Vagina (tissue), 2 donors: ENCODE measurements around the gene EFNA1. TPM values are rescaled to one million over a fixed set of nuclear protein-coding genes. Genes with fewer than 3 reads are reported as not detected.

Experiments used
- DNase-seq, 2 donors: peaks; one replicate each; pipeline ENCODE4 v3.0.0-alpha.2; 2017; ENCODE audit errors: extremely low spot score in 2 of 2
- H3K27ac ChIP-seq: fragments of 200-600 bp; sonication (generic); one replicate; pipeline ENCODE4 v1.5.1; 2019
- H3K27me3 ChIP-seq: fragments of 200-600 bp; sonication (generic); one replicate; pipeline ENCODE4 v1.5.1; 2019
- H3K36me3 ChIP-seq, 2 donors: fragments of 200-600 bp; sonication (generic); one replicate each; pipeline ENCODE4 v1.5.1; 2017 to 2019
- H3K4me1 ChIP-seq: fragments of 200-600 bp; sonication (generic); one replicate; pipeline ENCODE4 v1.5.1; 2019
- H3K4me3 ChIP-seq, 2 donors: fragments of 200-600 bp; sonication (generic); 1 replicate in 1 of 2; 2 replicates in 1 of 2; pipeline ENCODE4 v1.5.1; 2016 to 2019
- H3K9me3 ChIP-seq: fragments of 200-600 bp; sonication (generic); one replicate; pipeline ENCODE4 v1.5.1; 2019
- POLR2A ChIP-seq, 2 donors: fragments of 450-650 bp; IDR thresholded peaks; one replicate each; pipeline ENCODE4 v1.6.1; 2017; ENCODE audit warnings: antibody characterized with exemption in 2 of 2, mild to moderate bottlenecking in 2 of 2, moderate library complexity in 2 of 2
- POLR2AphosphoS5 ChIP-seq, 2 donors: sonication (generic); formaldehyde crosslinking; IDR thresholded peaks; one replicate each; pipeline ENCODE4 v1.9.0; 2017; ENCODE audit warnings: antibody characterized with exemption in 2 of 2, mild to moderate bottlenecking in 2 of 2, low read depth in 1 of 2; ENCODE audit not compliant: insufficient read depth in 1 of 2
- intact Hi-C: fragments of 100-400 bp; cut with DNase I; formaldehyde crosslinking; loops from one replicate; pipeline ENCODE4 v1.15.1; 2023
- small RNA-seq: library from RNA; depleted of rRNA; stranded (forward); fragments of <200 nt; gene quantifications from one replicate; pipeline ENCODE3, GENCODE V24; 2016
- total RNA-seq: library from RNA; depleted of rRNA; stranded (reverse); fragments of >200 nt; gene quantifications from one replicate; pipeline ENCODE4 v1.2.3, GENCODE V29; 2016
- TF ChIP-seq, protein P1 (sequence below), 3 experiments: fragments of 450-650 bp in 2 of 3; fragments of 200-600 bp in 1 of 3; sonication (generic) in 1 of 3; IDR thresholded peaks; one replicate each; pipeline ENCODE4 v1.5.1; 2017 to 2019; ENCODE audit warnings: antibody characterized with exemption in 3 of 3, mild to moderate bottlenecking in 2 of 3, moderate library complexity in 2 of 3

Gene EFNA1
- total RNA-seq, 1 donor from 2014 or later: 57.9 TPM

- TF ChIP-seq POLR2A (IDR thresholded peaks at IDR 0.05): no peak
- no peak for TF ChIP-seq POLR2AphosphoS5 (IDR thresholded peaks at IDR 0.05; ENCODE audit: insufficient read depth in 1 of 2, low read depth in 1 of 2)
- TF ChIP-seq, protein P1, sequence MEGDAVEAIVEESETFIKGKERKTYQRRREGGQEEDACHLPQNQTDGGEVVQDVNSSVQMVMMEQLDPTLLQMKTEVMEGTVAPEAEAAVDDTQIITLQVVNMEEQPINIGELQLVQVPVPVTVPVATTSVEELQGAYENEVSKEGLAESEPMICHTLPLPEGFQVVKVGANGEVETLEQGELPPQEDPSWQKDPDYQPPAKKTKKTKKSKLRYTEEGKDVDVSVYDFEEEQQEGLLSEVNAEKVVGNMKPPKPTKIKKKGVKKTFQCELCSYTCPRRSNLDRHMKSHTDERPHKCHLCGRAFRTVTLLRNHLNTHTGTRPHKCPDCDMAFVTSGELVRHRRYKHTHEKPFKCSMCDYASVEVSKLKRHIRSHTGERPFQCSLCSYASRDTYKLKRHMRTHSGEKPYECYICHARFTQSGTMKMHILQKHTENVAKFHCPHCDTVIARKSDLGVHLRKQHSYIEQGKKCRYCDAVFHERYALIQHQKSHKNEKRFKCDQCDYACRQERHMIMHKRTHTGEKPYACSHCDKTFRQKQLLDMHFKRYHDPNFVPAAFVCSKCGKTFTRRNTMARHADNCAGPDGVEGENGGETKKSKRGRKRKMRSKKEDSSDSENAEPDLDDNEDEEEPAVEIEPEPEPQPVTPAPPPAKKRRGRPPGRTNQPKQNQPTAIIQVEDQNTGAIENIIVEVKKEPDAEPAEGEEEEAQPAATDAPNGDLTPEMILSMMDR (IDR thresholded peaks at IDR 0.05): no peak
- Histone ChIP-seq H3K27me3 (no peaks in the 10 kb centered on the region), H3K4me3 (no peak overlapping the region), H3K36me3 (no peaks in the 10 kb centered on the region), H3K27ac (no peak overlapping the region), H3K4me1 (no peaks in the 10 kb centered on the region), H3K9me3 (no peaks in the 10 kb centered on the region)
- intact Hi-C loops: no loop called here
- DNase-seq: no peak
These were observed 56.7 kb downstream of the EFNA1 start for GRCh38 chr1:155184351-155184811.

Small RNA genes within 50 kb of the gene (small RNA-seq; reads per million reads assigned to genes)
- gene HMGN2P18 (not detected), gene RF00019 (not detected)

Other genes with a start within 250 kb of the EFNA1 start
- gene PMVK, start 191.2 kb upstream of the EFNA1 start, total RNA-seq: 20.6 TPM
- 56.5 TPM for gene PBXIP1, start 171.8 kb upstream of the EFNA1 start, total RNA-seq
- gene PYGO2, start 166.1 kb upstream of the EFNA1 start, total RNA-seq: 19.2 TPM
- 110 TPM for gene SHC1, start 157.1 kb upstream of the EFNA1 start, total RNA-seq
- gene CKS1B, start 153.2 kb upstream of the EFNA1 start, total RNA-seq: 30.4 TPM
- 20.6 TPM for gene FLAD1, start 144.5 kb upstream of the EFNA1 start, total RNA-seq
- gene LENEP, start 134.3 kb upstream of the EFNA1 start, total RNA-seq: not detected
- gene ZBTB7B, start 125.1 kb upstream of the EFNA1 start, total RNA-seq: 77.6 TPM
- gene DCST2, start 94.1 kb upstream of the EFNA1 start, total RNA-seq: 7.9 TPM
- not detected for gene DCST1, start 94.1 kb upstream of the EFNA1 start, total RNA-seq
- gene ADAM15, start 76.6 kb upstream of the EFNA1 start, total RNA-seq: 193 TPM
- gene EFNA4, start 64.1 kb upstream of the EFNA1 start, total RNA-seq: 13.8 TPM
- gene EFNA3, start 49.0 kb upstream of the EFNA1 start, total RNA-seq: 22.3 TPM
- 11.8 TPM for gene SLC50A1, start 8.0 kb downstream of the EFNA1 start, total RNA-seq
- gene DPM3, start 12.7 kb downstream of the EFNA1 start, total RNA-seq: 114 TPM
- gene KRTCAP2, start 45.4 kb downstream of the EFNA1 start, total RNA-seq: 117 TPM
- gene TRIM46, start 46.0 kb downstream of the EFNA1 start, total RNA-seq: 2.7 TPM
- 27.3 TPM for gene THBS3, start 80.0 kb downstream of the EFNA1 start, total RNA-seq
- gene MTX1, start 80.8 kb downstream of the EFNA1 start, total RNA-seq: 29.5 TPM
- 21.1 TPM for gene ENTREP3, start 127.6 kb downstream of the EFNA1 start, total RNA-seq
- 44.7 TPM for gene SCAMP3, start 134.5 kb downstream of the EFNA1 start, total RNA-seq
- gene CLK2, start 145.6 kb downstream of the EFNA1 start, total RNA-seq: 48.1 TPM
- 4.2 TPM for gene HCN3, start 149.6 kb downstream of the EFNA1 start, total RNA-seq
- not detected for gene PKLR, start 173.6 kb downstream of the EFNA1 start, total RNA-seq
- gene FDPS, start 181.0 kb downstream of the EFNA1 start, total RNA-seq: 71.0 TPM
- 24.3 TPM for gene RUSC1, start 193.0 kb downstream of the EFNA1 start, total RNA-seq